Neuronal stem cell (in vitro differentiated cells): Measurements from ENCODE around the gene NAT9.

ENCODE experiments used
- DNase-seq: peaks from one replicate; pipeline ENCODE4 v3.0.0-alpha.2; 2013; ENCODE audit warnings: low spot score
- H2AFZ ChIP-seq: one replicate; pipeline ENCODE4 v1.6.1; 2013; ENCODE audit warnings: mild to moderate bottlenecking, low read length, inconsistent platforms
- H2AK5ac ChIP-seq: 2 replicates; pipeline ENCODE4 v1.6.1; 2013; ENCODE audit warnings: low read depth, mild to moderate bottlenecking, inconsistent platforms, low read length, moderate library complexity, mixed read lengths
- H2BK120ac ChIP-seq: 2 replicates; pipeline ENCODE4 v1.6.1; 2013; ENCODE audit warnings: low read depth, mild to moderate bottlenecking, inconsistent platforms, low read length, moderate library complexity, mixed read lengths
- H2BK12ac ChIP-seq: one replicate; pipeline ENCODE4 v1.6.1; 2013; ENCODE audit warnings: low read length, inconsistent platforms
- H2BK15ac ChIP-seq: 2 replicates; pipeline ENCODE4 v1.6.1; 2013; ENCODE audit warnings: mild to moderate bottlenecking, low read length, inconsistent platforms, mixed read lengths
- H2BK5ac ChIP-seq: one replicate; pipeline ENCODE4 v1.6.1; 2013; ENCODE audit warnings: inconsistent platforms, mild to moderate bottlenecking, low read length, moderate library complexity
- H3K14ac ChIP-seq: one replicate; pipeline ENCODE4 v1.6.1; 2013; ENCODE audit warnings: low read length, inconsistent platforms
- H3K18ac ChIP-seq: 2 replicates; pipeline ENCODE4 v1.6.1; 2013; ENCODE audit warnings: low read length, inconsistent platforms
- H3K23ac ChIP-seq: 2 replicates; pipeline ENCODE4 v1.6.1; 2013; ENCODE audit warnings: low read depth, mild to moderate bottlenecking, mixed read lengths, low read length, inconsistent platforms; ENCODE audit not compliant: poor library complexity
- H3K27ac ChIP-seq: replicated peaks from 3 replicates; pipeline ENCODE4 v1.5.1; 2013; ENCODE audit warnings: low read length, inconsistent platforms
- H3K27me3 ChIP-seq, 3 experiments: 2 replicates each; pipeline ENCODE4 v1.6.1; 2013; ENCODE audit warnings: low read length in 3 of 3, mild to moderate bottlenecking in 2 of 3, inconsistent platforms in 1 of 3, low read depth in 1 of 3, mixed read lengths in 1 of 3, moderate library complexity in 1 of 3; ENCODE audit not compliant: control insufficient read depth in 3 of 3, insufficient read depth in 3 of 3
- H3K36me3 ChIP-seq, 2 donors: replicated peaks in 1 of 2; 2 replicates each; pipeline ENCODE4 v1.6.1; 2013; ENCODE audit warnings: low read length in 2 of 2; ENCODE audit not compliant: control insufficient read depth in 2 of 2, insufficient read depth in 2 of 2
- H3K4ac ChIP-seq: 2 replicates; pipeline ENCODE4 v1.6.1; 2013; ENCODE audit warnings: inconsistent platforms, mild to moderate bottlenecking, low read length, moderate library complexity
- H3K4me1 ChIP-seq, 2 donors: 1 replicate in 1 of 2; 2 replicates in 1 of 2; pipeline ENCODE4 v1.6.1; 2013; ENCODE audit warnings: low read length in 2 of 2, low read depth in 1 of 2; ENCODE audit not compliant: control insufficient read depth in 2 of 2, insufficient read depth in 1 of 2
- H3K4me2 ChIP-seq: one replicate; pipeline ENCODE4 v1.6.1; 2013; ENCODE audit warnings: mild to moderate bottlenecking, low read length, inconsistent platforms; ENCODE audit not compliant: insufficient read depth, poor library complexity, severe bottlenecking
- H3K4me3 ChIP-seq, 2 donors: 2 replicates each; pipeline ENCODE4 v1.5.1; 2013; ENCODE audit warnings: low read length in 2 of 2, mild to moderate bottlenecking in 2 of 2, inconsistent platforms in 1 of 2, moderate library complexity in 1 of 2
- H3K79me1 ChIP-seq: one replicate; pipeline ENCODE4 v1.6.1; 2013; ENCODE audit warnings: low read depth, mild to moderate bottlenecking, inconsistent platforms, low read length, moderate library complexity
- H3K9ac ChIP-seq: one replicate; pipeline ENCODE4 v1.6.1; 2013; ENCODE audit warnings: mild to moderate bottlenecking, low read depth, low read length, inconsistent platforms; ENCODE audit not compliant: poor library complexity
- H3K9me3 ChIP-seq, 2 donors: replicated peaks in 1 of 2; 2 replicates each; pipeline versions ENCODE3 to v1.6.1; 2013; ENCODE audit warnings: low read length in 2 of 2, mild to moderate bottlenecking in 2 of 2, inconsistent platforms in 1 of 2, low read depth in 1 of 2, mixed read lengths in 1 of 2, moderate library complexity in 1 of 2; ENCODE audit not compliant: control insufficient read depth in 2 of 2, insufficient read depth in 1 of 2
- H4K8ac ChIP-seq: one replicate; pipeline ENCODE4 v1.6.1; 2013; ENCODE audit warnings: low read depth, mild to moderate bottlenecking, inconsistent platforms, low read length, moderate library complexity
- H4K91ac ChIP-seq: one replicate; pipeline ENCODE4 v1.6.1; 2013; ENCODE audit warnings: low read length, low read depth, mild to moderate bottlenecking, inconsistent platforms; ENCODE audit not compliant: poor library complexity
- WGBS, 2 donors: extraction: QIAGEN DNeasy Blood & Tissue Kit; methylation state at CpG; one replicate each; pipeline ENCODE4 v1.1.7; 2013; ENCODE audit warnings: missing lambda C conversion rate in 2 of 2, mixed read lengths in 1 of 2; ENCODE audit not compliant: insufficient read length in 2 of 2, insufficient replicate concordance in 1 of 2; ENCODE audit errors: extremely low coverage in 2 of 2; 5-methylcytosine and 5-hydroxymethylcytosine counted together

The NAT9 gene

DNA sequence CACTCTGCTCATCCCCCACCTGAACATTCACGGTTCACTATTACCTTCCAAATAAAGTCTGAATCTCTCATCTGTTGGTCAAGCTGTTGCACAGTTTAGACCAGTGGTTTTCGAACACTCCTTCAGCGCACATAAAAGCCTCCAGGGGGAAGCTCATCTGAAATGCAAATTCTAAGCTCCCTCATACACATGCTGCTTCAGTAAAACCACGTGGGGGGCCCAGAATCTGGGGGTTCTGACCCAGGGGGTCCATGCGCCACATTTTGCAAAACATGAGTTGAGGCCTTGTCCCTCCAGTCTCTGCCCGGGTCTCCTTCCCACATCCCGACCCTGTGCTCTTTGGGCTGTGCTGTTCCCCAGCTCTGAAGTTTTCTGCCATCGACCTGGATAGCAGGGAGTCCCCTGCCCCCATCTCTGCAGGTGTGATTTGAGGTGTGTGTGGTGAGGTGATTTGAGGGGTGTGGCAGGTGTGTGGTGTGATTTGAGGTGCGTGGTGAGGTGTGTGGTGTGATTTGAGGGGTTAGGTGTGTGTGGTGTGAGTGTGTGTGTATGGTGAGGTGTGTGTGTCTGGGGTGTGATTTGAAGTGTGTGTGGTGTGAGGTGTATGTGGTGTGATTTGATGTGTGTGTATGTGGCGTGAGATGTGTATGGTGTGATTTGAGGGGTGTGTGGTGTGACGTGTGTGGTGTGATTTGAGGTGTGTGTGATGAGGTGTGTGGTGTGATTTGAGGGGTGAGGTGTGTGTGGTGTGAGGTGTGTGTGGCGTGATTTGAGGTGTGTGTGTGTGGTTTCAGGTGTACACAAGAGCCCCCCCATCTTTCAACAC is 43.9 kb downstream of the NAT9 start:
- H3K9ac ChIP-seq: no peak overlapping the region
- no peak overlapping the region for H3K4me2 ChIP-seq
- H3K79me1 ChIP-seq: peaks cover 6% of the 10 kb centered on the region
- H3K4me3 ChIP-seq: peak overlapping the region in 1 of 2 donors; percentile 51
- H3K36me3 ChIP-seq: no peaks in the 10 kb centered on the region
- WGBS, 2 donors: 100% methylated on average over 2 to 4 of the region's 12 CpGs
- H4K8ac ChIP-seq: no peak overlapping the region
- peak overlapping the region; percentile 16 for H3K18ac ChIP-seq
- no peak overlapping the region for H2BK15ac ChIP-seq
- peaks cover 0 to 2% of the 10 kb centered on the region in 2 donors for H3K4me1 ChIP-seq
- DNase-seq: no peak
- H3K4ac ChIP-seq: no peak overlapping the region
- no peak overlapping the region for H2BK120ac ChIP-seq
- H3K27ac ChIP-seq: no peak overlapping the region
- peaks cover 0 to 37% (median 30%) of the 10 kb centered on the region in 3 experiments for H3K27me3 ChIP-seq
- peak overlapping the region; percentile 51 for H3K23ac ChIP-seq
- no peak overlapping the region for H2AFZ ChIP-seq
- no peak overlapping the region for H2AK5ac ChIP-seq
- no peak overlapping the region for H2BK12ac ChIP-seq
- no peak overlapping the region for H3K14ac ChIP-seq
- no peak overlapping the region for H2BK5ac ChIP-seq
- peaks cover 0 to 8% of the 10 kb centered on the region in 2 donors for H3K9me3 ChIP-seq
- no peak overlapping the region for H4K91ac ChIP-seq

GRCh38 chr17:74731347-74731605 is 44.9 kb downstream of the NAT9 start:
- H3K4ac ChIP-seq: no peak overlapping the region
- H3K23ac ChIP-seq: no peak overlapping the region
- WGBS, 2 donors: no CpG with 5 or more reads among the region's 4 CpGs

GRCh38 chr17:74730491-74731346 is 45.4 kb downstream of the NAT9 start:
- Histone ChIP-seq H2BK5ac (no peak overlapping the region), H3K27ac (no peak overlapping the region), H2AFZ (no peak overlapping the region), H3K23ac (peak overlapping the region; percentile 34), H2AK5ac (peak overlapping the region; percentile 23), H3K36me3 (no peaks in the 10 kb centered on the region), H3K4ac (no peak overlapping the region), H4K8ac (no peak overlapping the region), H3K79me1 (peaks cover 6% of the 10 kb centered on the region), H3K4me2 (no peak overlapping the region), H2BK12ac (no peak overlapping the region), H3K27me3 (peaks cover 0 to 21% (median 16%) of the 10 kb centered on the region in 3 experiments), H3K4me1 (no peaks in the 10 kb centered on the region), H3K9me3 (peaks cover 0 to 8% of the 10 kb centered on the region in 2 donors), H3K18ac (no peak overlapping the region), H3K14ac (no peak overlapping the region), H3K4me3 (no peak overlapping the region), H2BK120ac (no peak overlapping the region), H4K91ac (no peak overlapping the region), H3K9ac (peak overlapping the region; percentile 38), H2BK15ac (no peak overlapping the region)
- no peak for DNase-seq
- no CpG with 5 or more reads among the region's 16 CpGs for WGBS, 2 donors

More at GRCh38 chr17:74731347-74731605, 44.9 kb downstream of the NAT9 start:
- peaks cover 0 to 27% (median 21%) of the 10 kb centered on the region in 3 experiments for H3K27me3 ChIP-seq
- H3K9ac ChIP-seq: peak overlapping the region; percentile 38
- peaks cover 0 to 8% of the 10 kb centered on the region in 2 donors for H3K9me3 ChIP-seq
- H3K14ac ChIP-seq: no peak overlapping the region
- no peak overlapping the region for H2BK12ac ChIP-seq
- no peaks in the 10 kb centered on the region for H3K4me1 ChIP-seq
- no peak overlapping the region for H2BK15ac ChIP-seq
- H3K18ac ChIP-seq: no peak overlapping the region
- H2AK5ac ChIP-seq: no peak overlapping the region
- no peak overlapping the region for H4K91ac ChIP-seq
- H3K36me3 ChIP-seq: no peaks in the 10 kb centered on the region
- no peak overlapping the region for H4K8ac ChIP-seq
- H2BK120ac ChIP-seq: no peak overlapping the region
- H3K79me1 ChIP-seq: peaks cover 6% of the 10 kb centered on the region
- DNase-seq: no peak
- no peak overlapping the region for H3K4me2 ChIP-seq
- no peak overlapping the region for H3K27ac ChIP-seq
- no peak overlapping the region for H2AFZ ChIP-seq
- no peak overlapping the region for H3K4me3 ChIP-seq
- no peak overlapping the region for H2BK5ac ChIP-seq

DNA sequence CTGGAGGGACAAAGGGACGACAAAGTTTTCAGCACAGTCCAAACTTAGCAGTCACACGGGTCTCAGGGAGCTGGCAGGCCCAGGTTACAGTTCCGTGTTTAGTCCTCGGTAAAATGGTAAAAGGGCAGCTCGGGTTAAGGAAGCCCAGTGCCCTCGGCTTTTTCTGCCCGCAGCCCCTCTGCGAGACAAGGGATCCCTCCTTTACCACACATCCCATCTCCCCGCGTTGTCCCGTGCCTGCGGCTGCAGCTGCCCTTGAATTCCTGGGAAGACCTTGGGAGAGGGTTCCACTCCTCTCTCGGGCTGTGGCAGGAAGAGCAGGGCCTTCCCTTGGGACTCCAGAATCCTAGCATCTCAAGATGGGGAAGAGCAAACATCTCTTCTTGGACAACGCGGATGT is 46.3 kb downstream of the NAT9 start:
- H3K14ac ChIP-seq: no peak overlapping the region
- peaks cover 6% of the 10 kb centered on the region for H3K79me1 ChIP-seq
- no peak overlapping the region for H2AFZ ChIP-seq
- no peak overlapping the region for H3K9ac ChIP-seq
- WGBS, 2 donors: no CpG with 5 or more reads among the region's 15 CpGs
- peaks cover 0 to 8% of the 10 kb centered on the region in 2 donors for H3K9me3 ChIP-seq
- no peak overlapping the region for H3K18ac ChIP-seq
- no peak overlapping the region for H3K4me2 ChIP-seq
- no peak overlapping the region for H3K4ac ChIP-seq
- no peak overlapping the region for H3K27ac ChIP-seq
- no peak for DNase-seq
- no peaks in the 10 kb centered on the region for H3K4me1 ChIP-seq
- no peak overlapping the region for H4K8ac ChIP-seq
- H4K91ac ChIP-seq: no peak overlapping the region
- H2BK120ac ChIP-seq: no peak overlapping the region
- H2AK5ac ChIP-seq: no peak overlapping the region
- H3K23ac ChIP-seq: peak overlapping the region; percentile 52
- H3K36me3 ChIP-seq: no peaks in the 10 kb centered on the region
- peaks cover 0 to 13% (median 9%) of the 10 kb centered on the region in 3 experiments for H3K27me3 ChIP-seq
- H2BK5ac ChIP-seq: no peak overlapping the region
- H3K4me3 ChIP-seq: no peak overlapping the region
- H2BK12ac ChIP-seq: no peak overlapping the region
- H2BK15ac ChIP-seq: peak overlapping the region; percentile 17
